Activated CD8-positive, alpha-beta memory T cell treated with anti-CD3 and anti-CD28 coated beads for 4 hours (primary cell): Measurements from ENCODE around the gene RIMKLB.
"Not testable (repeated sequence)": the region's sequence is repeated elsewhere in the genome, so short reads cannot be mapped to it uniquely, and the experiment has no call there.

ENCODE experiments used
- DNase-seq, 2 donors: peaks; one replicate each; pipeline ENCODE4 v3.0.0-alpha.2; 2020; ENCODE audit warnings: low read depth in 2 of 2

The RIMKLB gene

DNA sequence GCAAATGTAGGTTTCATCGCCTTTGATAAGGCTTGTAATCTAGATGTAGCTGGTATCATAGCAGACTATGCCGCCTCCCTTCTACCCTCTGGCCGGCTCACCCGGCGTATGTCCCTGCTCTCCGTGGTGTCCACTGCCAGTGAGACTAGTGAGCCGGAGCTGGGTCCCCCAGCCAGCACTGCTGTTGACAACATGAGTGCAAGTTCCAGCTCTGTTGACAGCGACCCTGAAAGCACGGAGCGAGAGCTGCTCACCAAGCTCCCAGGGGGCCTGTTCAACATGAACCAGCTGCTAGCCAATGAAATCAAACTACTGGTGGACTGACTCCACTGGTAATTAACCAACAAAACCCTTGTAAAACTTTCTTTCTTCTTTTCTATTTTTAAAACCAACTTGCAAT, 75.7 kb downstream of the RIMKLB start:
- DNase-seq = no peak

DNA sequence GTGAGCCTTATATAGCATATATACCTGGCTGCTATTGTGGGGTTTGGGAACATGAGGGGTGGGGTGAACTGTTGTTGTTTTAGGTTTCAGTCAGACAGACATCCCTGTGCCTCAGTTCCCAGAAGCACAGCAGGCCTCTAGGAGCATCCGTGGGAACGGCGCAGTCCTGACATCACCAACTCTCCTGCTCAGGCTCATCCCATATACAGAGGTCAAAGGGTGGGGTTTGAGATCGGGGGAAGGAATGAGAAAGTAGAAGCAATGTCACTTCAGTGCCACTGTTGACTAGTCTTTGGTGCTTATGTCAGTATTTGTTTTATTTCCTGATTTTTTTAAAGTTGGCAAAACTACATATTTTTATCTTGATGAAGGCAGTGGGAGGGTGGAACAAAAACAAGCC, 81.5 kb downstream of the RIMKLB start:
- DNase-seq = no peak

DNA sequence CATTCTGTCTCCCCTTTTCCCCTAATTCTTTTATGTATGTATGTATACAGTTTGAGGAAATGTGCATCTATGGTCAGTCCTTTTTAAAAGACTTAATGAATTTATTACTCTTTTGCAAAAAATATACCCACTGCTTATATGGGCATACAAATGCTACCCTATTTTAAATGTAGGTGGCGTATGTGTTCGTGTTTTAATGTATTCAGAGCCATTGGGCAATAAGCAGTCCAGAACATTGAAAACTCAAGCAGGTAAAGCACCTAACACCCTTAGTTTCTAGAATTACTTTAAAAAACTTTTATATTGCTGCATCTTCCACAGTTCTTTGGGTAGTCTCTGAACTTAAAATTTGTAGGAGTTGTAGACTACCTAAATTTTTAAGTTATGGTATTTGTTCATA, 82.1 kb downstream of the RIMKLB start:
- no peak for DNase-seq

DNA sequence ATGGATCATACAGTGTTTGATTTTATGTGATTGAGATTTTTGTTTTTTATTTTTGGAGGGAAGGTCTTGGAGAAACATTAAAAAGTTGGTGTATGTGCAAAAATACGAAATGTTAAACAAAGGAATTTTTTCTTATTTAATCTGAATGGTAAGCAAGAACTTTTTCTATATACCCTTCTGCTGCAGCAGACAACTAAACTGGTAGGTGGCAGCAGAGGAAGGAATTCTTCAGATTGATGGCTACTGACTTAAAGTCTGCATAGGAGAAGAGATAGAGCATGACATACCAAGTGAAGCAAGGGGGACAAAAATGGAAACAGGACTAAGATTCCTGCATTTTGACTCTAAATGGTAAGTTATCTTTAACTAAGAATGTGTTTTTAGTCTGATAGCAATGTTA, 82.6 kb downstream of the RIMKLB start:
- DNase-seq = no peak

DNA sequence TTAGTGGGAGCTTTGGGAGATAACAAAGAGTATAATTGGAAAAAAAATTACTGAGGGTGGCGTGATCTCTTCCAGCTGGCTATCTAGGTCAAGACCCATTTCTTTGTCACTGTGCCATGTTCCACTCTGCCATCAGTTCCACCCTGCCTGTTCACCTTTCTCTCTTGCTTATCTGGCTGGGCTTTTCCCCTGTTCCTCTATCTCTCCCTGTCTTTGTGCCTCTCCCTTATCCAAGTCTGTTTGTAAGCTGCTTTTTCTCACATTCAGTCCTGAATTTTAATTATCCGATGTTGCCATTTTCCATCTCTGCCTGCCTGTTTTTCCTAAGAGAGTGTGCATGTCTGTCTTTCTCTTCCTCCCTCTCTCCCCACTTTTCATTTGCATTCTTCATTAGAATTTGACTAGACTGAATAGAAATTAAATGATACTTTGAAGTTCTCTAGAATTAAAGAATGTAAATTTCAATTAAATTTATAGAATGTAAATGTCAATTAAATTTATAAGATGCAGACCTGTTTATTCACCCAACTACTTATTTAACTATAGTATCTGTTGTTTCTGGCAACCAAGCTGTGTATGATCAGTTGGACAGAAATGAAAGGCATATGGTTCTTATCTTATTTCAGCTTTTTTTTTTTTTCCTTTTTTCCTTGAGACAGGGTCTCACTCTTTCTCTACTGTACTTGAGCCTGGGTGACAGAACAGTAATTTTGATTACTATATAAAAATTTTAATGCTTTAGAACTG, 83.8 kb downstream of the RIMKLB start:
- DNase-seq = no peak

DNA sequence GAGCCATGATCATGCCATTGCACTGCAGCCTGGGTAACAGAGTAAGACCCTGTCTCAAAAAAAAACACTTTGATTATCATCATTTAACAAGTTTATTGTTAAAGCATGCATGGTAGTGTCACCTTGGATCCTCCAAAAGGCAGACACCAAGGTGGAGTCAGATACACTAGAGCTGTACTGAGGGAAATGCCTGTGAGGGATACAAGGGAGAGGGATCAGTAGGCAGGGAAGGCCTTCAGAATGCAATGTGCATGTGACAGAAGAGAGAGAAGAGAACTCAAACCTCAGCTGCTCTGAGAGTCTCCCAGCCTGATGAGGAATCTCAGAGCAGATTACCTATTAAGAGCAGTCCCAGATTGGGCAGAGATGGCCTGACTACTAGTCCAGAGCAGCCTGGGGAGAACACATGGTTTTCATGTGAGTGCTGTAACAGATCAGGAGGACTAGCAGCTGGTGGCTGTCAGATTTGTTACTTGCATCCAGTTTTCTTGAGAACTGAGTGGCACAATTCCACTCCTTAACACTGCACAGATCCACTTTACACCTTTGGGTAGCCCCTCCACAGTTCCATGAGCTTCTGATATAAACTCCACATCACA, 86.6 kb downstream of the RIMKLB start:
- no peak for DNase-seq

DNA sequence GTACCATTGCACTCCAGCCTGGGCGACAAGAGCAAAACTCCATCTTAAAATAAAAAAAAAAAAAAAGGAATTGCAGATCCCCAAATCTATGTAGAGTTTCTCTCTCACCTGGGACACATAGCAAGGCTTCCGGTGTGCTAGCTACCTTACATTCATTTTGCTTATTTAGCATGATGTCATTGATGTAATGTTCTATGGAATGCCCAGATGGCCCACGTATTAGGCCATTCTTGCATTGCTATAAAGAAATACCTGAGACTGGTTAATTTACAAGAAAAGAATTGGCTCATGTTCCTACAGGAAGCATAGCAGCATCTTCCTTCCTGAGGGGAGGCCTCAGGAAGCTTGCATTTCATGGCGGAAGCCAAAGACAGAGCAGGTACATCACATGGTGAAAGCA, 87.7 kb downstream of the RIMKLB start:
- no peak for DNase-seq

DNA sequence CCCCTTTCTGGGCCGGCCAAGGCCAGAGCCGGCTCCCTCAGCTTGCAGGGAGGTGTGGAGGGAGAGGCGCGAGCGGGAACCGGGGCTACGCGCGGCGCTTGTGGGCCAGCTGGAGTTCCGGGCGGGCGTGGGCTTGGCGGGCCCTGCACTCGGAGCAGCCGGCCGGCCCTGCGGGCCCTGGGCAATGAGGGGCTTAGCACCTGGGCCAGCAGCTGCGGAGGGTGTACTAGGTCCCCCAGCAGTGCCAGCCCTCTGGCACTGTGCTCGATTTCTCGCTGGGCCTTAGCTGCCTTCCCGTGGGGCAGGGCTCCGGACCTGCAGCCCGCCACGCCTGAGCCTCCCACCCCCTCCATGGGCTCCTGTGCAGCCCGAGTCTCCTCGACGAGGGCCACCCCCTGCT, 89.4 kb downstream of the RIMKLB start:
- not testable (repeated sequence) for DNase-seq

DNA sequence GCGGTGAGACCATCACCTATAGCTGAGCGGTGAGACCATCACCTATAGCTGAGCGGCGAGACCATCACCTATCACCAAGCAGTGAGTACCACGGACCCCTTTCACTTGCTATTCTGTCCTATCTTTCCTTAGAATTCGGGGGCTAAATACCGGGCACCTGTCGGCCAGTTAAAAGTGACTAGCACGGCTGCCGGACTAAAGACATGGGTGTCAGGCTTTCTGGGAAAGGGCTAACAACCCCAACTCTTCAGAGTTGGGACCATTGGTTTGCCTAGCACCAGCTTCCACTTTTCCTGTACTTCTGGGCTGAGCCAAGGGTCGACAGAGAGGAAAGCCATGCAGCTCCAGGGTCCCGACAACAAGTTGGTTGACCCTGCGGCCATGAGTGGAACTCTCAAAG, 90.9 kb downstream of the RIMKLB start:
- DNase-seq = not testable (repeated sequence)

DNA sequence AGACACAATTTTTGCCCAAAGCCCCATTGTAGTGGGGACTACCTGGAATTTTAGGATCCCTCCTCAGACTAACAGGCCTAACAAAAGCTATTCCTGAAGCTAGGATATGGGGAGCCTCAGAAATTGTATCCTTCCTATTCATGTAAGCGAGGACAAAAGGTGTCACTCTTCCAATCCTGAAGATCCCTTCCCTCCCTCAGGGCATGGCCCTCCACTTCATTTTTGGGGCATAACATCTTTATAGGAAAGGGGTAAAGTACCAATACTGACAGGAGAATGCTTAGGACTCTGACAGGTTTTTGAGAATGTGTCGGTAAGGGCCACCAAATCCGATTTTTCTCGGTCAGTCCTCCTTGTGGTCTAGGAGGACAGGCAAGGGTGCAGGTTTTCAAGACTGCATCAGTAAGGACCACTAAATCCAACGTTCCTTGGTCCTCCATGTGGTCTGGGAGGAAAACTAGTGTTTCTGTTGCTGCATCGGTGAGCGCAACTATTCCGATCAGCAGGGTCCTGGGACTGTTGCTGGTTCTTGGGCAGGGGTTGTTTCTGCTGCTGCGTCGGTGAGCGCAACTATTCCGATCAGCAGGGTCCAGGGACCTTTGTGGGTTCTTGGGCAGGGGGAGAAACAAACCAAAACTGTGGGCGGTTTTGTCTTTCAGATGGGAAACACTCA, 91.7 kb downstream of the RIMKLB start:
- DNase-seq = not testable (repeated sequence)

DNA sequence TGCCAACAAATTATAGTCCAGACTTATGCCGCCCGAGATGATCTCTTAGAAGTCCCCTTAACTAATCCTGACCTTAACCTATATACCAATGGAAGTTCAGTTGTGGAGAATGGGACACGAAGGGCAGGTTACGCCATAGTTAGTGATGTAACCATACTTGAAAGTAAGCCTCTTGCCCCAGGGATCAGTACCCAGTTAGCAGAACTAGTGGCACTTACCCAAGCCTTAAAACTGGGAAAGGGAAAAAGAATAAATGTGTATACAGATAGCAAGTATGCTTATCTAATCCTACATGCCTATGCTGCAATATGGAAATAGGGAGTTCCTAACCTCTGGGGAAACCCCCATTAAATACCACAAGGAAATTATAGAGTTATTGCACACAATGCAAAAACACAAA, 95.4 kb downstream of the RIMKLB start:
- not testable (repeated sequence) for DNase-seq

DNA sequence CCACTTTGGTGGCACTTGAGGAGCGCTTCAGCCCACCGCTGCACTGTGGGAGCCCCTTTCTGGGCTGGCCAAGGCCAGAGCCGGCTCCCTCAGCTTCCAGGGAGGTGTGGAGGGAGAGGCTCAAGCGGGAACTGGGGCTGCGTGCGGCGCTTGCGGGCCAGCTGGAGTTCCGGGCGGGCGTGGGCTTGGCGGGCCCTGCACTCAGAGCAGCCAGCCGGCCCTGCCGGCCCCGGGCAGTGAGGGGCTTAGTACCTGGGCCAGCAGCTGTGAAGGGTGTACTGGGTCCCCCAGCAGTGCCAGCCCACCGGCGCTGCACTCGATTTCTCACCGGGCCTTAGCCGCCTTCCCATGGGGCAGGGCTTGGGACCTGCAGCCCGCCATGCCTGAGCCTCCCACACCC, 96.8 kb downstream of the RIMKLB start:
- DNase-seq = not testable (repeated sequence)

DNA sequence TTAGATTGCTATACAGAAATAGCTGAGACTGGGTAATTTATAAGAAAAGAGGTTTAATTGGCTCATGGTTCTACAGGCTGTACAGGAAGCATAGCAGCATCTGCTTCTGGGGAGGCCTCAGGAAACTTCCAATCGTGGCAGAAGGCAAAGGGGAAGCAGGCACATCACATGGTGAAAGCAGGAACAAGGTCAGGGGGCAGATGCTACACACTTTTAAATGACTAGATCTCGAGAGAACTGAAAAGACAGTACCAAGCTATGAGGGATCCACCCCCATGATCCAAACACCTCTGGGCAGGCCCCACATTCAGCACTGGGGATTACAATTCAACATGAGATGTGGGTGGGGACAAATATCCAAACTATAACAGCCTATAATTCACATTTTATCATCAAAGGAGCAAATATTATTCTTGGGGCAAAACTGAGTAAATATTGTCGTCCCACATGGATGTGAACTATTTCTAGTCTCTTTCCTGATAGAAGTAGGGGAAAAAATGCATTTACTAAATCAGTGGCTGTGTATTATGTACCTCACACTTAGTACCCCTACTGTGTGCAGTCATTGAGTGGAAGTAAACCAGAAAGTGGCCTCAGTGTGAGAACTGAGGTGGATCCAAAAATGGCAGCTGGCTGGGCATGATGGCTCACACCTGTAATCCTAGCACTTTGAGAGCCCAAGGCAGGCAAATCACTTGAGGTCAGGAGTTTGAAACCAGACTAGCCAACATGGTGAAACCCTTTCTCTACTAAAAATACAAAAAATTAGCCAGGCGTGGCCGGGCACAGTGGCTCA, 99.2 kb downstream of the RIMKLB start:
- no peak for DNase-seq

DNA sequence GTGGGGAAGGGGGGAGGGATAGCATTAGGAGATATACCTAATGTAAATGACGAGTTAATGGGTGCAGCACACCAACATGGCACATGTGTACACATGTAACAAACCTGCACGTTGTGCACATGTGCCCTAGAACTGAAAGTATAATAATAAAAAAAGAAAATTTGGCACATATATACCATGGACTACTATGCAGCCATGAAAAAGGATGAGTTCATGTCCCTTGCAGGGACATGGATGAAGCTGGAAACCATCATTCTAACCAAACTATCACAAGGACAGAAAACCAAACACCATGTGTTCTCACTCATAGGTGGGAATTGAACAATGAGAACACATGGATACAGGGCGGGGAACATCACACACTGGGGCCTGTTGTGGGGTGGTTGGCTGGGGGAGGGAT, 103.4 kb downstream of the RIMKLB start:
- DNase-seq = not testable (repeated sequence)

DNA sequence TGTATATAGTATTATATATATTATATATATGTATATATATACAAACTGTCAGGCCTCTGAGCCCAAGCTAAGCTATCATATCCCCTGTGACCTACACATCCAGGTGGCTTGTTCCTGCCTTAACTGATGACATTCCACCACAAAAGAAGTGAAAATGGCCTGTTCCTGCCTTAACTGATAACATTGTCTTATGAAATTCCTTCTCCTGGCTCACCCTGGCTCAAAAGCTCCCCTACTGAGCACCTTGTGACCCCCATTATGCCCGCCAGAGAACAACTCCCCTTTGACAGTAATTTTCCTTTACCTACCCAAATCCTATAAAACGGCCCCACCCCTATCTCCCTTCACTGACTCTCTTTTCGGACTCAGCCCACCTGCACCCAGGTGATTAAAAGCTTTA, 107.0 kb downstream of the RIMKLB start:
- not testable (repeated sequence) for DNase-seq

DNA sequence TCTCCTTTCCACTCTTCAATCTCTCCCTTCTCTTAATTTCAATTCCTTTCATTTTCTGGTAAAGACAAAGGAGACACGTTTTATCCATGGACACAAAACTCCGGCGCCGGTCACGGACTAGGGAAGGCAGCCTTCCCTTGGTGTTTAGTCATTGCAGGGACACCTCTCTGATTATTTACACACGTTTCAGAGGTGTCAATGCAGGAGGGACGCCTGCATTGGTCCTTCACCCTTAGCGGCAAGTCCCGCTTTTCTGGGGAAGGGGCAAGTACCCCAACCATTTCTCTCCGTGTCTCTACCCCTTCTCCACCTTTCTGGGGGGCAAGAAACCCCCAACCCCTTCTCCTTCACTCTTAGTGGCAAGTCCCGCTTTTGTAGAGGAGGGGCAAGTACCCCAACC, 107.7 kb downstream of the RIMKLB start:
- DNase-seq = not testable (repeated sequence)

DNA sequence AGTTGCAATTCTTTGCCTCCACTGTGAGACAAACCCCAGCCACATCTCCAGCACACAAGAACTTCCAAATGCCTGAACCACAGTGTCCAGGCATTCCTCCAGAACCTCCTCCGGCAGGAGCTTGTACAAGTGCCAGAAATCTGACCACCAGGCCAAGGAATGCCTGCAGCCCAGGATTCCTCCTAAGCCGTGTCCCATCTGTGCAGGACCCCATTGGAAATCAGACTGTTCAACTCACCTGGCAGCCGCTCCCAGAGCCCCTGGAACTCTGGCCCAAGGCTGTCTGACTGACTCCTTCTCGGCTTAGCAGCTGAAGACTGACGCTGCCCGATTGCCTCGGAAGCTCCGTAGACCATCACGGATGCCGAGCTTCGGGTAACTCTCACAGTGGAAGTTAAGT, 109.3 kb downstream of the RIMKLB start:
- DNase-seq = not testable (repeated sequence)

DNA sequence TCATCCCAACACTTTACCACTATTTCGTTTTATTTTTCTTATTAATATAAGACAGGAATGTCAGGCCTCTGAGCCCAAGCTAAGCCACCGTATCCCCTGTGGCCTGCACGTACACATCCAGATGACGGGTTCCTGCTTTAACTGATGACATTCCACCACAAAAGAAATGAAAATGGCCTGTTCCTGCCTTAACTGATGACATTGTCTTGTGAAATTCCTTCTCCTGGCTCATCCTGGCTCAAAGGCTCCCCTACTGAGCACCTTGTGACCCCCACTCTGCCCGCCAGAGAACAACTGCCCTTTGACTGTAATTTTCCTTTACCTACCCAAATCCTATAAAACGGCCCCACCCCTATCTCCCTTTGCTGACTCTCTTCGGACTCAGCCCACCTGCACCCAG, 112.3 kb downstream of the RIMKLB start:
- not testable (repeated sequence) for DNase-seq

DNA sequence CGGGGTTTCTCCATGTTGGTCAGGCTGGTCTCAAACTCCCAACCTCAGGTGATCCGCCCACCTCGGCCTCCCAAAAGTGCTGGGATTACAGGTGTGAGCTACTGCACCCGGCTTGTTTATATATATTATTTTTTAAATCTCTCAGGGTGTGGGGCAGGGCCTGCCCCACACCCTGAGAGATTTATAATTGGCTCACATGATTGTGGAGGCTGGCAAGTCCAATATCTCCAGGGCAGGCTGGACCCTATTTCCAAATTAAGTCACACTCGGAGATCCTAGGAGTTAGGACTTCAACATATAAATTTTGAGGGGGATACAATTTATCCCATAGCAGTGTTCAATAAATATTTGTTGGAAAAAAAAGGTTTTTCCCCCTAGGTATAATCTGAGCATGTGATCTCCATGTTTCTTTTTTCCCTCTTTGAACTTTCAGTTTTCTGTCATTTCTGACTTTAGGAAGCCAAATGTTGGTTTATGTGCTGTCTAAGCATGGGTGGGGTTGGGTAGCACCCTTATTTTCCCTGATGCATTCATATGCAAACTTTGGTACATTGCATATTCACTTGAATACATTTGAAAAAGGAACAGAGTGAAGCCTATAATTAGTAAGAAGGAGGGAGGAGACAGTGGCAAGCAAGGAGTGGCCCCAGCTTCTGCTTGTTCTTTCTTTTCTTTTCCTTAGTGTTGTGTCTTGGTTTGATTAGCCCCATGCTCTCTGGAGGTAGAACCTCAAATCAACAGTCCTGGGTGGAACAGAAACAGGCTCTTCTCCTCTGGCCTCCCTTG, 116.0 kb downstream of the RIMKLB start:
- no peak for DNase-seq

DNA sequence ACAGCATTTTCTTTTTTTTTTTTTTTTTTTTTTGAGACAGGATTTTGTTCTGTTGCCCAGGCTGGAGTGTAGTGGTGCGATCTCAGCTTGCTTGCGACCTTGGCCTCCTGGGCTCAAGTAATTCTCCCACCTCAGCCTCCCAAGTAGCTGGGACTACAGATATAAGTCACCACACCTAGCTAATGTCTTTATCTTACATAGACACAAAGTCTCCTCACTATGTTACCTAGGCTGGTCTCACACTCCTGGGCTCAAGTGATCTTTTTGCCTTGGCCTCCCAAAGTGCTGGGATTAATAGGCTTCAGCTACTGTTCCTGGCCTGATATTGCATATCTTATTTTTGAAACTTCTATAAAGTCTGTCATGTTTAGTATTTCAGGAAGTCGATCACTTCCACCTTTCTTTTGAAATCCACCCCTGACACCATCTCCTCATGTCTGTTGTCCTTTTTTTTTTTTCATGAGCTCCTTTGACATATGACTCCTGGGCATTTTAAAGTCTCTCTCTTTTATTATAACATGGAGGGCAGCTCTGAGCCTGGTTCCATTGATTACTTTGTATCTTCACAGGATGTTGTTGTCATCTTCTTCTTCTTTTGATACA, 118.8 kb downstream of the RIMKLB start:
- DNase-seq = no peak

DNA sequence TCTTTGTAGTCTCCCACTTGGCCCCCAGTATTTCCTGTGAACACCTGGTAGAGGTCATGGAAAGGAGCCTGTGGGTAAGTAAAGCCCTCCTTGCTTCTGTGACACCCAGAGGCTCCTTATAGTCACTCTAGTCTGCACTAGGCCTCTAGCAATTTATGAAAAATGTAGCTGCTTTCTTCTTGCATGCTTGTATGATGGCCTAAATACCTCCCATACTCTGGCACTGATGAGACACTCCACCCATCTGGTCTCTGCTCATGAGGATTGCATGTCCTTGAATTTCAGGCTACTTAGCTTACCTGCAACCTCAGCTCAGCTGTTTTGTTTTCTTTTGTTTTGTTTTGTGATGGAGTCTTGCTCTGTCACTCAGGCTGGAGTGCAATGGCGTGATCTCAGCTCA, 120.1 kb downstream of the RIMKLB start:
- no peak for DNase-seq
